CD4-positive, alpha-beta T cell treated with Interleukin-12 subunit alpha and Interleukin-12 subunit beta, for 1 hour (primary cell): ENCODE data around the gene EYA2.

ENCODE experiments used
- DNase-seq: peaks from one replicate; pipeline ENCODE4 v3.0.0-alpha.2; 2020

Gene EYA2

GRCh38 chr20:47215653-47216397 lies 321.2 kb downstream of the EYA2 start:
- DNase-seq, result no peak

GRCh38 chr20:47216819-47217410 lies 322.3 kb downstream of the EYA2 start:
- DNase-seq, result no peak

GRCh38 chr20:47217482-47218446 lies 323.1 kb downstream of the EYA2 start:
- no peak for DNase-seq

GRCh38 chr20:47220161-47220582 lies 325.5 kb downstream of the EYA2 start:
- peak; percentile 40 for DNase-seq

GRCh38 chr20:47221036-47221625 lies 326.5 kb downstream of the EYA2 start:
- no peak for DNase-seq

- DNase-seq, result no peak
These were observed 328.0 kb downstream of the EYA2 start for GRCh38 chr20:47222468-47223119.

GRCh38 chr20:47223896-47224295 lies 329.3 kb downstream of the EYA2 start:
- no peak for DNase-seq

GRCh38 chr20:47224300-47224791 lies 329.7 kb downstream of the EYA2 start:
- DNase-seq, result no peak

GRCh38 chr20:47224857-47225256 lies 330.2 kb downstream of the EYA2 start:
- DNase-seq, result no peak

- DNase-seq, result no peak
These were observed 330.8 kb downstream of the EYA2 start for GRCh38 chr20:47225458-47225857.

GRCh38 chr20:47227119-47227518 lies 332.5 kb downstream of the EYA2 start:
- DNase-seq, result no peak

- no peak for DNase-seq
These were observed 332.9 kb downstream of the EYA2 start for GRCh38 chr20:47227576-47227975.

GRCh38 chr20:47228654-47229053 lies 334.0 kb downstream of the EYA2 start:
- no peak for DNase-seq

GRCh38 chr20:47230811-47231256 lies 336.2 kb downstream of the EYA2 start:
- no peak for DNase-seq

GRCh38 chr20:47231382-47232039 lies 336.9 kb downstream of the EYA2 start:
- no peak for DNase-seq

- DNase-seq, result no peak
These were observed 337.9 kb downstream of the EYA2 start for GRCh38 chr20:47232518-47232917.

- no peak for DNase-seq
These were observed 338.9 kb downstream of the EYA2 start for GRCh38 chr20:47233333-47234188.

- DNase-seq, result no peak
These were observed 340.5 kb downstream of the EYA2 start for GRCh38 chr20:47235111-47235510.

- DNase-seq, result no peak
These were observed 341.4 kb downstream of the EYA2 start for GRCh38 chr20:47235853-47236638.

GRCh38 chr20:47236639-47236900 lies 341.9 kb downstream of the EYA2 start:
- no peak for DNase-seq
